Measurements from ENCODE around the gene PLA2G6. TPM values are rescaled to one million over a fixed set of nuclear protein-coding genes. Genes with fewer than 3 reads are reported as not detected.

The PLA2G6 gene
- total RNA-seq, 1 experiment from 2014 or later: 24.1 TPM

DNA sequence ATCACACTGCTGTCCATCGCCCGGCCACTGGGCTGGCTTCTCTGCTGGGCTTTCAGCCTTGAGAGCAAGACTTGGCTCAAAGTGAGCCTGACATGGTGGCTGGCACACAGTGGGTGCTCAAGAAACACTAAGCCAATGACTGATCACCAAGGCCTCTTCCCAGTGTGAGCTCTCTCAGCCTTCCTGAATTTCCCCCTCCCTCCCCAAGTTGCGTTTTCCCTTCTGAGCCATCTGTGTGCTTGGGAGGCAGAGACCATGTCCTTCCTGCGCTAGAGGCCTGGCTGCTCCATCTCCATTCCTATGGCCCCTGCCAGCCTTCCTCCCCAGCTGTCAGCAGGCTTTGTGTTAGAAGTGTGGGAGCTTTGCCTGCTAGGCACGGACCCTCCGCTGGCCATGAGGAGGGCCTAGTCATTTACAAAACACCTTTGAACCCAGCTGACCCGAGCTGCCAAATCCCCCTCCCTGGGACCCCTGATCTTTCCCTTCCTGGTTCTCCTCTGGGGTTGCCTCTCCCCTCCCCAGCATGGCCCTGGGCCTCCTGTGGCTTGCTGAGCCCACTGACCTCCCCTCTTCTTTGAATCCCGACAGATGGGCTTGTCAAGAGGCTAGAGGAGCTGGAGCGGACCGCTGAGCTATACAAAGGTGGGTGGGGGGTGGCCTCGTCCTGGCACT is 111.2 kb downstream of the PLA2G6 start:
- H4K91ac ChIP-seq (ENCODE audit: insufficient read length, low read depth, low read length): no peak overlapping the region
- no peaks in the 10 kb centered on the region for H4K20me1 ChIP-seq (ENCODE audit: control insufficient read depth, insufficient read depth, insufficient read length)
- peaks cover 0 to 8% of the 10 kb centered on the region in 2 experiments; a peak in 2 of 4 replicates for H3K4me1 Mint-ChIP-seq
- H3K79me1 ChIP-seq (ENCODE audit: insufficient read depth, low read depth, low read length, poor library complexity, severe bottlenecking): no peaks in the 10 kb centered on the region
- no peak overlapping the region for H3K4me3 Mint-ChIP-seq
- H3K9me3 Mint-ChIP-seq: no peaks in the 10 kb centered on the region
- H3K4me1 ChIP-seq (ENCODE audit: insufficient read depth, low read length): no peaks in the 10 kb centered on the region
- WGBS (ENCODE audit: extremely low coverage, insufficient read length, low lambda C conversion rate): no CpG with 5 or more reads among the region's 11 CpGs
- H3K27ac ChIP-seq (ENCODE audit: insufficient read length, low read depth, low read length): no peak overlapping the region
- no peak overlapping the region for H3K9ac ChIP-seq (ENCODE audit: extremely low read depth, insufficient read length, low read length)
- H3K9me3 ChIP-seq (ENCODE audit: control insufficient read depth, low read depth, low read length): no peaks in the 10 kb centered on the region
- H2BK15ac ChIP-seq (ENCODE audit: low read depth, low read length): no peak overlapping the region
- no peak overlapping the region for H3K18ac ChIP-seq (ENCODE audit: insufficient read length, low read depth, low read length)
- peaks cover 9 to 66% (median 51%) of the 10 kb centered on the region in 3 experiments for H3K36me3 Mint-ChIP-seq (ENCODE audit: insufficient read depth in 1 of 3, low read depth in 3 of 3)
- H2AFZ ChIP-seq (ENCODE audit: low read length): no peak overlapping the region
- no peaks in the 10 kb centered on the region for H3K23me2 ChIP-seq (ENCODE audit: insufficient read length, low read depth, low read length, poor library complexity, severe bottlenecking)
- no peak overlapping the region for H3K4me2 ChIP-seq (ENCODE audit: insufficient read depth, insufficient read length, low read length)
- no peak for DNase-seq
- TF ChIP-seq, protein P1, sequence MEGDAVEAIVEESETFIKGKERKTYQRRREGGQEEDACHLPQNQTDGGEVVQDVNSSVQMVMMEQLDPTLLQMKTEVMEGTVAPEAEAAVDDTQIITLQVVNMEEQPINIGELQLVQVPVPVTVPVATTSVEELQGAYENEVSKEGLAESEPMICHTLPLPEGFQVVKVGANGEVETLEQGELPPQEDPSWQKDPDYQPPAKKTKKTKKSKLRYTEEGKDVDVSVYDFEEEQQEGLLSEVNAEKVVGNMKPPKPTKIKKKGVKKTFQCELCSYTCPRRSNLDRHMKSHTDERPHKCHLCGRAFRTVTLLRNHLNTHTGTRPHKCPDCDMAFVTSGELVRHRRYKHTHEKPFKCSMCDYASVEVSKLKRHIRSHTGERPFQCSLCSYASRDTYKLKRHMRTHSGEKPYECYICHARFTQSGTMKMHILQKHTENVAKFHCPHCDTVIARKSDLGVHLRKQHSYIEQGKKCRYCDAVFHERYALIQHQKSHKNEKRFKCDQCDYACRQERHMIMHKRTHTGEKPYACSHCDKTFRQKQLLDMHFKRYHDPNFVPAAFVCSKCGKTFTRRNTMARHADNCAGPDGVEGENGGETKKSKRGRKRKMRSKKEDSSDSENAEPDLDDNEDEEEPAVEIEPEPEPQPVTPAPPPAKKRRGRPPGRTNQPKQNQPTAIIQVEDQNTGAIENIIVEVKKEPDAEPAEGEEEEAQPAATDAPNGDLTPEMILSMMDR (conservative IDR thresholded peaks at IDR 0.05): no peak
- H3K4ac ChIP-seq (ENCODE audit: low read depth, low read length): no peak overlapping the region
- no peak overlapping the region for H2BK5ac ChIP-seq (ENCODE audit: insufficient read length, low read length)
- H3K14ac ChIP-seq (ENCODE audit: insufficient read depth, low read length): no peak overlapping the region
- H2BK120ac ChIP-seq (ENCODE audit: low read depth, low read length, poor library complexity, severe bottlenecking): no peak overlapping the region
- H3K79me2 ChIP-seq (ENCODE audit: insufficient read depth, low read length): no peaks in the 10 kb centered on the region
- no peak overlapping the region for H3K56ac ChIP-seq (ENCODE audit: insufficient read length, low read depth, low read length)
- H3K27ac Mint-ChIP-seq: peak overlapping the region in 1 of 3 experiments; percentile 44; a peak in 2 of 7 replicates
- no peak overlapping the region for H4K8ac ChIP-seq (replicated peaks; ENCODE audit: insufficient read length, low read depth, low read length)
- H3K27me3 ChIP-seq (ENCODE audit: insufficient read depth, low read length): no peaks in the 10 kb centered on the region
- H2BK20ac ChIP-seq (ENCODE audit: low read depth, low read length, poor library complexity, severe bottlenecking): no peak overlapping the region
- no peak overlapping the region for H3T11ph ChIP-seq (ENCODE audit: low read length)
- no peak overlapping the region for H2AK5ac ChIP-seq (ENCODE audit: insufficient read length, low read length)
- H3K23ac ChIP-seq (ENCODE audit: insufficient read length, low read depth, low read length): no peak overlapping the region
- no peak overlapping the region for H2BK12ac ChIP-seq (ENCODE audit: insufficient read length, low read depth, low read length)
- H3K27me3 Mint-ChIP-seq (ENCODE audit: low read depth): no peaks in the 10 kb centered on the region
- no peak overlapping the region for H4K5ac ChIP-seq (ENCODE audit: insufficient read length, low read depth, low read length)

All from H9 (cell line).